ENCODE measurements around the gene LRR1. TPM values are rescaled to one million over a fixed set of nuclear protein-coding genes. Genes with fewer than 3 reads are reported as not detected.
"Not testable (repeated sequence)": the region's sequence is repeated elsewhere in the genome, so short reads cannot be mapped to it uniquely, and the experiment has no call there.

Gene LRR1
- total RNA-seq, 4 donors from 2014 or later = 5.2 to 8.9 (median 6.9) TPM

- H3K4me1 ChIP-seq = peaks cover 18 to 20% of the 10 kb centered on the region in 2 donors
- intact Hi-C loops (cut with DNase I) = no loop called here
- 89 to 94% methylated on average over 6 of the region's 6 CpGs for WGBS, 2 donors
- H3K27me3 ChIP-seq = no peaks in the 10 kb centered on the region
- H3K9me3 ChIP-seq = no peaks in the 10 kb centered on the region
- no peak for TF ChIP-seq CTCF (IDR thresholded peaks at IDR 0.05)
- no peak overlapping the region for H3K4me3 ChIP-seq (replicated peaks in 1 of 3)
- no peak for DNase-seq
- peaks cover 6 to 16% of the 10 kb centered on the region in 2 donors for H3K36me3 ChIP-seq
- H3K27ac ChIP-seq = no peak overlapping the region
Measured at GRCh38 chr14:49617852-49618519, 19.2 kb downstream of the LRR1 start.

GRCh38 chr14:49619273-49619672 is 20.5 kb downstream of the LRR1 start:
- Histone ChIP-seq H3K4me1 (peaks cover 28 to 33% of the 10 kb centered on the region in 2 donors), H3K36me3 (peaks cover 6 to 16% of the 10 kb centered on the region in 2 donors), H3K4me3 (replicated peaks in 1 of 3) (peak overlapping the region in 1 of 3 donors; percentile 67)
- intact Hi-C loops (cut with DNase I); H3K9me3 ChIP-seq; H3K27me3 ChIP-seq; DNase-seq; H3K27ac ChIP-seq: not testable (repeated sequence)
- WGBS, 2 donors = 64 to 65% methylated on average over 18 to 19 of the region's 19 CpGs

GRCh38 chr14:49619730-49620129 is 21.0 kb downstream of the LRR1 start:
- 1% methylated on average over 11 of the region's 11 CpGs for WGBS, 2 donors
- Histone ChIP-seq H3K36me3 (peaks cover 6 to 16% of the 10 kb centered on the region in 2 donors), H3K27ac (peak overlapping the region in 2 of 3 donors; percentile 77 to 86), H3K27me3 (no peaks in the 10 kb centered on the region), H3K9me3 (no peaks in the 10 kb centered on the region), H3K4me3 (replicated peaks in 1 of 3) (peak overlapping the region; percentile 49 to 87 (median 67)), H3K4me1 (peaks cover 28 to 35% of the 10 kb centered on the region in 2 donors)
- intact Hi-C loops (cut with DNase I) = no loop called here
- TF ChIP-seq CTCF (IDR thresholded peaks at IDR 0.05) = no peak
- no peak for DNase-seq

- peak in 2 of 6 experiments; percentile 22 to 38 for TF ChIP-seq CTCF (IDR thresholded peaks at IDR 0.05)
- peak; percentile 35 to 96 for TF ChIP-seq POLR2A (IDR thresholded peaks at IDR 0.05)
- H3K27me3 ChIP-seq = no peaks in the 10 kb centered on the region
- intact Hi-C loops (cut with DNase I) = no loop called here
- 0 to 1% methylated on average over 39 to 40 of the region's 85 CpGs for WGBS, 2 donors
- H3K27ac ChIP-seq = peak within 1 kb of the TSS; percentile 68 to 86 (median 77)
- H3K4me3 ChIP-seq (replicated peaks in 1 of 3) = peak within 1 kb of the TSS; percentile 67 to 87 (median 70)
- no peaks in the 10 kb centered on the region for H3K9me3 ChIP-seq
- peaks cover 28 to 35% of the 10 kb centered on the region in 2 donors for H3K4me1 ChIP-seq
- DNase-seq = peak; percentile 98
- peaks cover 6 to 16% of the 10 kb centered on the region in 2 donors for H3K36me3 ChIP-seq
Measured at GRCh38 chr14:49620182-49621113, 21.7 kb downstream of the LRR1 start, which contains the start of the genes MGAT2 and RPL36AL. Gene MGAT2 (plus strand): TSS chr14:49620799. CDS start chr14:49621269, 470 bp downstream. Gene RPL36AL (minus strand): TSS chr14:49620626. CDS start chr14:49619104, 1,522 bp downstream.

- peak overlapping the region; percentile 68 to 86 (median 77) for H3K27ac ChIP-seq
- 5 to 12% methylated on average over 9 to 26 of the region's 65 CpGs for WGBS, 2 donors
- H3K36me3 ChIP-seq = peaks cover 6 to 16% of the 10 kb centered on the region in 2 donors
- intact Hi-C loops (cut with DNase I) = no loop called here
- peak overlapping the region; percentile 57 to 70 (median 67) for H3K4me3 ChIP-seq (replicated peaks in 1 of 3)
- peaks cover 28 to 35% of the 10 kb centered on the region in 2 donors for H3K4me1 ChIP-seq
- H3K27me3 ChIP-seq = no peaks in the 10 kb centered on the region
- H3K9me3 ChIP-seq = no peaks in the 10 kb centered on the region
- peak; percentile 66 to 67 for DNase-seq
- TF ChIP-seq CTCF (IDR thresholded peaks at IDR 0.05) = no peak
- TF ChIP-seq POLR2A (IDR thresholded peaks at IDR 0.05) = no peak
Measured at GRCh38 chr14:49621114-49621881, 22.6 kb downstream of the LRR1 start.

Data from thyroid gland (tissue), 4 donors.